Vagina (tissue), 2 donors: ENCODE results near the gene CHCHD4.

ENCODE experiments used
- CTCF ChIP-seq, 3 experiments: fragments of 450-650 bp in 2 of 3; fragments of 200-600 bp in 1 of 3; sonication (generic) in 1 of 3; IDR thresholded peaks; one replicate each; pipeline ENCODE4 v1.5.1; 2017 to 2019; ENCODE audit warnings: antibody characterized with exemption in 3 of 3, mild to moderate bottlenecking in 2 of 3, moderate library complexity in 2 of 3
- POLR2A ChIP-seq, 2 donors: fragments of 450-650 bp; IDR thresholded peaks; one replicate each; pipeline ENCODE4 v1.6.1; 2017; ENCODE audit warnings: antibody characterized with exemption in 2 of 2, mild to moderate bottlenecking in 2 of 2, moderate library complexity in 2 of 2
- POLR2AphosphoS5 ChIP-seq, 2 donors: sonication (generic); formaldehyde crosslinking; IDR thresholded peaks; one replicate each; pipeline ENCODE4 v1.9.0; 2017; ENCODE audit warnings: antibody characterized with exemption in 2 of 2, mild to moderate bottlenecking in 2 of 2, low read depth in 1 of 2; ENCODE audit not compliant: insufficient read depth in 1 of 2

- TF ChIP-seq CTCF (IDR thresholded peaks at IDR 0.05) = no peak
- TF ChIP-seq POLR2A (IDR thresholded peaks at IDR 0.05) = no peak
- no peak for TF ChIP-seq POLR2AphosphoS5 (IDR thresholded peaks at IDR 0.05; ENCODE audit: insufficient read depth in 1 of 2, low read depth in 1 of 2)
These were observed 5.0 kb downstream of the CHCHD4 start for GRCh38 chr3:14119651-14120050.
